Measurements from ENCODE around the gene DPYSL5.

DPYSL5 gene

GRCh38 chr2:26932974-26933373 is 85.0 kb downstream of the DPYSL5 start:
- no peak for DNase-seq (ENCODE audit: low read depth)

GRCh38 chr2:26933431-26934334 is 85.8 kb downstream of the DPYSL5 start:
- DNase-seq (ENCODE audit: low read depth) = no peak

- DNase-seq (ENCODE audit: low read depth) = no peak
Observed at GRCh38 chr2:26934335-26934724, 86.4 kb downstream of the DPYSL5 start.

GRCh38 chr2:26934985-26935384 is 87.1 kb downstream of the DPYSL5 start:
- no peak for DNase-seq (ENCODE audit: low read depth)

GRCh38 chr2:26936855-26937254 is 88.9 kb downstream of the DPYSL5 start:
- no peak for DNase-seq (ENCODE audit: low read depth)

- DNase-seq (ENCODE audit: low read depth) = no peak
Observed at GRCh38 chr2:26938399-26939118, 90.6 kb downstream of the DPYSL5 start.

- no peak for DNase-seq (ENCODE audit: low read depth)
Observed at GRCh38 chr2:26940001-26940400, 92.1 kb downstream of the DPYSL5 start.

- no peak for DNase-seq (ENCODE audit: low read depth)
Observed at GRCh38 chr2:26941486-26941885, 93.6 kb downstream of the DPYSL5 start.

- DNase-seq (ENCODE audit: low read depth) = peak; percentile 33
Observed at GRCh38 chr2:26942543-26943295, 94.8 kb downstream of the DPYSL5 start.

GRCh38 chr2:26945991-26946750 is 98.2 kb downstream of the DPYSL5 start:
- DNase-seq (ENCODE audit: low read depth) = no peak

- no peak for DNase-seq (ENCODE audit: low read depth)
Observed at GRCh38 chr2:26946841-26947784, 99.2 kb downstream of the DPYSL5 start.

- no peak for DNase-seq (ENCODE audit: low read depth)
Observed at GRCh38 chr2:26948800-26949199, 100.9 kb downstream of the DPYSL5 start.

GRCh38 chr2:26950246-26950645 is 102.3 kb downstream of the DPYSL5 start:
- DNase-seq (ENCODE audit: low read depth) = no peak

- DNase-seq (ENCODE audit: low read depth) = no peak
Observed at GRCh38 chr2:26951236-26951635, 103.3 kb downstream of the DPYSL5 start.

GRCh38 chr2:26952374-26952773 is 104.4 kb downstream of the DPYSL5 start:
- DNase-seq (ENCODE audit: low read depth) = no peak

- no peak for DNase-seq (ENCODE audit: low read depth)
Observed at GRCh38 chr2:26954135-26954534, 106.2 kb downstream of the DPYSL5 start.

GRCh38 chr2:26957041-26957440 is 109.1 kb downstream of the DPYSL5 start:
- DNase-seq (ENCODE audit: low read depth) = no peak

GRCh38 chr2:26957534-26957933 is 109.6 kb downstream of the DPYSL5 start:
- no peak for DNase-seq (ENCODE audit: low read depth)

GRCh38 chr2:26959331-26959730 is 111.4 kb downstream of the DPYSL5 start:
- no peak for DNase-seq (ENCODE audit: low read depth)

- DNase-seq (ENCODE audit: low read depth) = no peak
Observed at GRCh38 chr2:26964446-26965130, 116.7 kb downstream of the DPYSL5 start.
